ENCODE measurements around the gene ANKRD52. TPM values are rescaled to one million over a fixed set of nuclear protein-coding genes. Genes with fewer than 3 reads are reported as not detected.

ANKRD52 gene
- total and polyA plus RNA-seq, 2 donors (not counting 3 experiments of a cell fraction or from before 2014, with no cell fraction given) = 30.8 to 62.0 TPM

DNA sequence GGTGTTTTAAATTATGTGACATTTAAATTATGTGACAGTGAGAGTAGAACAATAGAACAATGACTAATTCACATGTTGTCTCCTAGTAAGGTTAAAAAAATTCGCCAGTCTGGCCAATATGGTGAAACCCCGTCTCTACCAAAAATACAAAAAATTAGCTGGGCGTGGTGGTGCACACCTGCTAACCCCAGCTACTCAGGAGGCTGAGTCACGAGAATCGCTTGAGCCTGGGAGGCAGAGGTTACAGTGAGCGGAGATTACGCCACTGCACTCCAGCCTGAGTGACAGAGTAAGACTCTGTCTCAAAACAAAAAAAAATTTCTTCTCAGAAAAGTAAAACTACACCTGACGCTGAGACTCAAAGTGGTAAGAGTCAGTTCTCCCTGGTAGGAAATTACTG is 39.2 kb upstream of the ANKRD52 start:
- no peaks in the 10 kb centered on the region for H3K27me3 ChIP-seq (ENCODE audit: control insufficient read depth in 2 of 2, insufficient read depth in 2 of 2, low read length in 2 of 2)
- DNase-seq (ENCODE audit: low read depth, low spot score) = no peak
- no peaks in the 10 kb centered on the region for H3K9me1 ChIP-seq (replicated peaks; ENCODE audit: control insufficient read depth, extremely low read depth, insufficient read depth, low read length)
- no peaks in the 10 kb centered on the region for H3K9me3 ChIP-seq (replicated peaks; ENCODE audit: control insufficient read depth, insufficient read depth, low read length)
- TF ChIP-seq POLR2AphosphoS5 (IDR thresholded peaks at IDR 0.05; ENCODE audit: insufficient read depth, low read depth, low read length) = no peak
- TF ChIP-seq GATA2 (IDR thresholded peaks at IDR 0.05; ENCODE audit: insufficient read depth, insufficient read length, low read depth, low read length) = no peak
- TF ChIP-seq MAX (IDR thresholded peaks at IDR 0.05; ENCODE audit: insufficient read depth, insufficient read length) = no peak
- TF ChIP-seq FOS (IDR thresholded peaks at IDR 0.05; ENCODE audit: borderline replicate concordance, insufficient read depth, low read length) = no peak
- TF ChIP-seq EZH2 (IDR thresholded peaks at IDR 0.05; ENCODE audit: borderline replicate concordance, low read depth, low read length, severe bottlenecking) = no peak
- TF ChIP-seq MYC (IDR thresholded peaks at IDR 0.05; ENCODE audit: low read depth, low read length) = no peak
- no peak for TF ChIP-seq POLR2A (IDR thresholded peaks at IDR 0.05; ENCODE audit: low read depth, low read length)
- TF ChIP-seq CTCF (IDR thresholded peaks at IDR 0.05; ENCODE audit: extremely low read depth in 1 of 2, insufficient read depth in 1 of 2, low read depth in 1 of 2, low read length in 2 of 2) = no peak
- TF ChIP-seq JUN (IDR thresholded peaks at IDR 0.05; ENCODE audit: borderline replicate concordance, insufficient read depth, insufficient read length, low read depth) = no peak
- no TSS peak for BruUV-seq (replicated peaks)
- peaks cover 26% of the 10 kb centered on the region for H3K4me1 ChIP-seq (ENCODE audit: control insufficient read depth, extremely low read depth, insufficient read depth, low read length)
- H3K4me2 ChIP-seq (ENCODE audit: insufficient read depth, low read length) = no peak overlapping the region
- dilution Hi-C loops (cut with MboI; ENCODE audit: extremely low pct_ligation_motif_present, low sequenced_read_pairs) = no loop called here
- H3K79me2 ChIP-seq (ENCODE audit: control insufficient read depth, insufficient read depth, low read length) = peaks cover 68% of the 10 kb centered on the region
- intact Hi-C loops (cut with micrococcal nuclease) = no loop called here
- no peak for FAIRE-seq
- ChIA-PET CTCF (interaction anchor here (1.9 to 2.2 kb wide), 2 partner anchors 108 to 167 kb away, joined by 4 to 6 read pairs; partner anchors contain the start of gene SMARCC2), POLR2A (interaction anchor here (0.9 kb wide), 1 partner anchor 63 kb away, joined by 3 read pairs; the partner anchor contains the start of gene STAT2)
- no peak overlapping the region for H3K9ac ChIP-seq (replicated peaks; ENCODE audit: extremely low read depth, insufficient read depth, low read length)
- peaks cover 2% of the 10 kb centered on the region for H4K20me1 ChIP-seq (replicated peaks; ENCODE audit: control insufficient read depth, extremely low read depth, insufficient read depth, low read length)
- H3K36me3 ChIP-seq (ENCODE audit: control insufficient read depth in 2 of 2, extremely low read depth in 1 of 2, insufficient read depth in 2 of 2, low read length in 2 of 2) = peaks cover 0 to 2% of the 10 kb centered on the region in 2 experiments
- no peak overlapping the region for H3K27ac ChIP-seq (ENCODE audit: insufficient read depth, low read depth, low read length)
- no peak overlapping the region for H3K4me3 ChIP-seq (replicated peaks in 1 of 3; ENCODE audit: insufficient read depth in 1 of 3, low read depth in 1 of 3, low read length in 3 of 3)
- no peak overlapping the region for H2AFZ ChIP-seq (ENCODE audit: low read depth, low read length)
